HG03045 (cell line): Measurements from ENCODE around the gene SLC24A4.

Experiments used
- ATAC-seq: cut with Tn5 transposase; IDR thresholded peaks from one replicate; pipeline ENCODE4 v1.9.1; 2021; ENCODE audit warnings: mild to moderate bottlenecking, moderate library complexity; ENCODE audit not compliant: unreplicated experiment

SLC24A4 gene

GRCh38 chr14:92360651-92361370 lies 37.8 kb downstream of the SLC24A4 start:
- ATAC-seq = no peak

DNA sequence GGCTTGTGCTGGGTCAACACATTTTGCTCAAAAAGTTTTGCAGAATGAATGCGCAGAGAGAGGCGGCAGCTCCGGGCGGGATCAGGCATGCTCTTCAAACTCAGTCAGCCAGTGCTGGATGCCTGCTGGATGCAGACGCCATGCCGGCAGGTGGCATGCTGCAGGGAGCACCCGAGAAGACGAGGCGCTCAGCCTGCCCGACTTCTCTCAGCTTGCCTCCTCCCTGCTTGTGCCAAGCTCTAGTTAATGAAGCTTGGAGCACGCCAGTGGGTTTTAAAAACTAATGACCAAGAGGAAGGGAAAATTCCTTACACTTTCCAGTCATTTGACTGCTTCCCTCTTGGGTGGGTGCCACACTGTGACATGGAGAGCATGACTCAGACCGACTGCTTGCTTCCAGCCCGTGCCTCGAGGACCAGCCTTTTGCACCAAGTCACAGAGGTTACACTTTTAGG lies 39.8 kb downstream of the SLC24A4 start:
- ATAC-seq = no peak

DNA sequence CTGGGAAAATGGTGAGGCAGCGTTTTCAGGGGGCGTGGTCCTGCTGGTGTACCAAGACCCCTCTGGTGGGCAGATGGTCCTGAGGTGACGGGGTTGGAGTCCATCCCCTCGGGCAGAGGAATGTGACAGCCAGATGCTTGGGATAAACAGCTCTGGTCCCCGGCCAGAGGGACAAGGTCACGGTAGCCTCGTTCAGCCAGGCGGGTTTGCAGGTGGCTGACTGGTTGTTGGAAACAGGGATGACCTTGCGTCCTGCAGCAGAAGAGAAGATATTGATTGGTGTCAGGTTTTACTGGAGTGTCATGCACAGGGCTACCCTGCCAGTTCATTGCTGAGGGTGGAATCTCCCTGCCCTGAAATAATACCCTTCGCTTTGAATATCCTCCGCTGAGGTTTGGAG lies 43.3 kb downstream of the SLC24A4 start:
- ATAC-seq = no peak

GRCh38 chr14:92368001-92368400 lies 45.0 kb downstream of the SLC24A4 start:
- ATAC-seq = no peak

- no peak for ATAC-seq
Measured at GRCh38 chr14:92369097-92369496, 46.1 kb downstream of the SLC24A4 start.

GRCh38 chr14:92372230-92372629 lies 49.3 kb downstream of the SLC24A4 start:
- no peak for ATAC-seq

GRCh38 chr14:92373336-92373735 lies 50.4 kb downstream of the SLC24A4 start:
- ATAC-seq = no peak

- no peak for ATAC-seq
Measured at GRCh38 chr14:92380131-92380530, 57.2 kb downstream of the SLC24A4 start.

GRCh38 chr14:92380582-92380981 lies 57.6 kb downstream of the SLC24A4 start:
- ATAC-seq = no peak

DNA sequence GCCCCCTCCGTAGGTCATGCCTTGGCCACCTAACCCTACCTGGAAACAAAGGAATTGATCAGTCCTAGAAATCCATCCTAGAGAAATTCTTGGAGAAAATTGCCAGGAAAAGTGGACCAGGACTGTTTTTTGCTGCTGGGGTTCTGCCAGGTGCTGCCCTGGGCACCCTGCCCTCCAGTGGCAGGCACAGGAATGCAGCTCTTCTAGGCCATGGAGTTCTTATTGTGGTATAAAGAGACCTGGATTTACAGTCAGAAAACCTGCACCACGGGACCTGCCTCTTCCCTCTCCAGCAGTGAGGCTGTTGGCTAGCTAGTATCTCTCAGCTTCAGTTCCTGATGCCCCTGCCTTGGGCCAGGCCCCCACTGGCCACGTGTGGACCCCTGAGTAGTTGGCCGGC lies 59.7 kb downstream of the SLC24A4 start:
- ATAC-seq = no peak

DNA sequence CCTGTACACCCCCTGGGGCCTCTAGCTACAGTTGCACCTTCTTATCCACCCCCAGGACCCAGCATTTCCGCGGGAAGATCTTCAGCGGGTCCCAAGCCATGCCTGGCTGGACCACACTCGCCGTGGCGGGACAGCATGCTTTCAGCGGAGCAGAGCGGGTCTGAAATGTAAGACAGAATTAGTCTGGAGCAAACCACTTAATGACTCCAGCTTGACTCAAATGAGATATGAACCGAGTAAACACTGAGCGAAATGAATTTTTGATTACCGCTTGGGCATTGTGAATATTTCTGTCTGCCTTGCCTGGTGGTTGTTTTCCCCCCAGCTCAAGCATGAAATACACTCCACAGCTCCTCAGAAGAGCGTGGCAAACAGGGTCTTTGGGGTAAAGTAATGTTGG lies 60.8 kb downstream of the SLC24A4 start:
- ATAC-seq = no peak

DNA sequence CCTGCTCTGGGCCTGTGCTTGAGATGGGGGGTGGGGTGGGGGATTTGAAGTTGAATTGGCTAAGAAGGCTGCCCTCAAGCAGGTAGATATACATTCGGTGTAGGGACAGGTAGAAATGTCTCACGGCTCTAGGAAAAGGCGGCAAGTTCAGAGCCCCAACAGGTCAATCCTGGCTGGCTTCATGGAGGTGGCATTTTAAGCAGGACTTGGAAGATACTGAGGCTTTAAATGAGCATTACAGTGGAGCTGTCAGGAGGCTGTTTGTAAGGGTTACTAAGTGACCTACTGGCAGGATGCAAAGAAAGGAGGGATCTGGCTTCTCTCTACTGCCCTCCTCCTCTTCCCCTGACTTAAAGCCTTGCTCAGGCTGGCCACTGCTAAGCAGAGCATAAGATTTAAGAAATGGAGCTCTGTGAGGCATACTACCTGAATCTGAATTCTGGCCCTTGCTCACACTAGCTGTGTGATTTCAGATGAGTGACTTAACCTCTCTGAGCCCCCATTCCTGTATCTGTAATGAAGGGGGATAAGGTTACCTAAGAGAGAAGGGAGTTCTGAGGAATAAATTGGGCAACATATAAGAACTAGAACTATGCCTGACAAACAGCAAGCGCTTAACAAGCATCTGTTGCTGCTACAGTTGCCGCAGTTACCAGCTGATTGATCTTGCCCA lies 61.6 kb downstream of the SLC24A4 start:
- no peak for ATAC-seq

DNA sequence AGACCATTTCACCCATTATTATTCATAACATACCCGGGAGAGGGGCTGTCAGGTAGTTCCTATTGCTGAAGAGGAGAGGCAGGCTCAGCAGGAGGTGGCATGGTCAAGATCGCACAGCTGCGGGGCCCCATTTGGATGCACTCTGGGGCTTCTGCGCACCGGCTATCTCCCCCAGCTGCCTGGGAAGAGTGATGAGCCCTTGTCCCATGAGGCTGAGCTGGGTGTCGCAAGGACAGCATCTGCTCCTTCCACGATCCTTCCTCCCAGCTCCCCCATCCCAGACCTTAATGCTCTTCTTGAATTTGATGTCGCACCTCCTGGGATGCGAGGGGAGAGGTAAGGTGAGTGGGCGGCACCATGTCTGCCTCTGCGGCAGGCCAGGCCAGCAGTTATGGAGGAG lies 62.6 kb downstream of the SLC24A4 start:
- no peak for ATAC-seq

- no peak for ATAC-seq
Measured at GRCh38 chr14:92386165-92386564, 63.2 kb downstream of the SLC24A4 start.

DNA sequence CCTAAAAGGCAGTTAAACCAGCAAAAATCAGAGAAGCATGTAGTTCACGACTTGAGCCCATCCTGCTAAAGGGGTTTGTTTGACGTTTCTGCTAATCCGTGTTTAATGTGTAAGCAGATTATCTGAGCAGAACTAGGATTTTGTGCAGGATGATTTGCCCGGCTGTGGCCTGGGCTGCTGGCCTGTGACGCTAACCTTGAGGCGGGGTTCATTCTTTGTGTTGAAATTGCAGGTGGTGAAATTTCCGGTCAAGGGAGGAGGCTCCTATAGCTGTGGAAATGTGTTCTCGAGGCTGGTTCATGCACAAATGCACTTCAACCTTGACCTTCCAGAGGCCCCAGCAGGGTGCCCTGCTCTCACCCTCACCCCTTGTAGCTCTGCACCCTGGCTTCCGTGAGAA lies 63.7 kb downstream of the SLC24A4 start:
- no peak for ATAC-seq

GRCh38 chr14:92387578-92387977 lies 64.6 kb downstream of the SLC24A4 start:
- no peak for ATAC-seq

DNA sequence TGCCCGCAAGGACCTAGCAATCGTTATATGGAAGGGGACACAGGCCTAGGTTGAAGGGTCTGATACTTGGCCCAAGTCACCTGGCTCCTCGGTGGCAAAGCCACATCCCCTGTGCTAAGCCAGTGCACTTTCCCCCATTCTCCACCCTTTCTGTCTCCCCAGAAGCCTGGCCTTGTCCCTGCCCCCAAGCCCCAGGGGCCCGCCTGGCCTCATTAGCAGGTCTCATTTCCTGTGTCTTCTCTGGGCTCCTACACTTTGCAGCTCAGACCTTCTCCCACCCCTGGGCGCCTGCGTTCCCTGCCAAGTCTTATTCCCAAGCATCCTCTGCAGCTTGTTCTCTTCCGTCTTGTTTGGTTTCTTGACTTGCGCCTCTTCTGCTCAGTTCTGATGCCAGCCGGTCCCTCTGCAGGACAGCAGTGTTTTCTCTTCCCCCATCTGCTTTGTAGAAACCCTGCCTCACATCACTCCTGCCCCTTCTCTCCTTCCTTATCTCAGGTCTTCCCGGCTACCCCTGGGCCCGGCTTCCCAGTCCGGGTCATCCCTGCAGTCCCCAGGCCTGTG lies 66.7 kb downstream of the SLC24A4 start:
- no peak for ATAC-seq

- ATAC-seq = no peak
Measured at GRCh38 chr14:92391726-92392125, 68.8 kb downstream of the SLC24A4 start.

- no peak for ATAC-seq
Measured at GRCh38 chr14:92392711-92393110, 69.7 kb downstream of the SLC24A4 start.

- no peak for ATAC-seq
Measured at GRCh38 chr14:92397150-92397952, 74.4 kb downstream of the SLC24A4 start.

DNA sequence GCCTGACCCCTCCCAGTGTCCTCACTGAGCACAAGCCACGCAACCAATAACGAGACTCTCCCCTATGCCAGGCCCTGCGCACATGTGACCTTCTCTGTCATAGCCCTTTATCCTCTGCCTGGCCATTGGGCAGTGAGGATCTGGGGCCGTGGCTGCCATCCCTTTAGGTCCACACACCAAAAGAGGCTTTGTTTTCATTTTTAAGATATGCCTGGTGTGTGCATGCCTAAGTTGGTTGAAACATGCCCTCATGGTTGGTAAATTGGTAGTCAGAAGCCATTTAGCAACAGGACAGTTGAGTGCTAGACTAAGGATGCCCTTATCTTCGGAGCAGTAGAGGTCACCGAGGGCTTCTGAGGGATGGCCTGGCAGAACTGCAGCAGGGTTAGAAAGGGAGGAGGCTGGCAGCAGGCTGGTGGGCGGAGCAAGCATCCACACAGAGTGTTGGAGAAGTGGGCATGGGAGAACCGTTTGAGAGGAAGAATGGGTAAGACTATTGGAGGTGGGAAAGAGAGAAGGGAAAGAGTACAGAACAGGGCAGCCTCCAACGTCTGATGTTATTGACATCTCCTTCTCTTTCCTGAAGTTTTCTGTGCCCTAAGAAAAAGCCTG lies 75.1 kb downstream of the SLC24A4 start:
- ATAC-seq = no peak
